D341Med (cell line): ENCODE data around the gene FHIP2A.
"Not testable (repeated sequence)": the region's sequence is repeated elsewhere in the genome, so short reads cannot be mapped to it uniquely, and the experiment has no call there.

Experiments used
- DNase-seq: peaks from one replicate; pipeline ENCODE4 v3.0.0; 2012; ENCODE audit warnings: low spot score

The FHIP2A gene, protein sequence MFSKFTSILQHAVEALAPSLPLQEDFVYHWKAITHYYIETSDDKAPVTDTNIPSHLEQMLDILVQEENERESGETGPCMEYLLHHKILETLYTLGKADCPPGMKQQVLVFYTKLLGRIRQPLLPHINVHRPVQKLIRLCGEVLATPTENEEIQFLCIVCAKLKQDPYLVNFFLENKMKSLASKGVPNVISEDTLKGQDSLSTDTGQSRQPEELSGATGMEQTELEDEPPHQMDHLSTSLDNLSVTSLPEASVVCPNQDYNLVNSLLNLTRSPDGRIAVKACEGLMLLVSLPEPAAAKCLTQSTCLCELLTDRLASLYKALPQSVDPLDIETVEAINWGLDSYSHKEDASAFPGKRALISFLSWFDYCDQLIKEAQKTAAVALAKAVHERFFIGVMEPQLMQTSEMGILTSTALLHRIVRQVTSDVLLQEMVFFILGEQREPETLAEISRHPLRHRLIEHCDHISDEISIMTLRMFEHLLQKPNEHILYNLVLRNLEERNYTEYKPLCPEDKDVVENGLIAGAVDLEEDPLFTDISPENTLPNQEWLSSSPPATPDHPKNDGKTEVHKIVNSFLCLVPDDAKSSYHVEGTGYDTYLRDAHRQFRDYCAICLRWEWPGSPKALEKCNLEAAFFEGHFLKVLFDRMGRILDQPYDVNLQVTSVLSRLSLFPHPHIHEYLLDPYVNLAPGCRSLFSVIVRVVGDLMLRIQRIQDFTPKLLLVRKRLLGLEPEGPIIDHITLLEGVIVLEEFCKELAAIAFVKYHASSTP

DNA sequence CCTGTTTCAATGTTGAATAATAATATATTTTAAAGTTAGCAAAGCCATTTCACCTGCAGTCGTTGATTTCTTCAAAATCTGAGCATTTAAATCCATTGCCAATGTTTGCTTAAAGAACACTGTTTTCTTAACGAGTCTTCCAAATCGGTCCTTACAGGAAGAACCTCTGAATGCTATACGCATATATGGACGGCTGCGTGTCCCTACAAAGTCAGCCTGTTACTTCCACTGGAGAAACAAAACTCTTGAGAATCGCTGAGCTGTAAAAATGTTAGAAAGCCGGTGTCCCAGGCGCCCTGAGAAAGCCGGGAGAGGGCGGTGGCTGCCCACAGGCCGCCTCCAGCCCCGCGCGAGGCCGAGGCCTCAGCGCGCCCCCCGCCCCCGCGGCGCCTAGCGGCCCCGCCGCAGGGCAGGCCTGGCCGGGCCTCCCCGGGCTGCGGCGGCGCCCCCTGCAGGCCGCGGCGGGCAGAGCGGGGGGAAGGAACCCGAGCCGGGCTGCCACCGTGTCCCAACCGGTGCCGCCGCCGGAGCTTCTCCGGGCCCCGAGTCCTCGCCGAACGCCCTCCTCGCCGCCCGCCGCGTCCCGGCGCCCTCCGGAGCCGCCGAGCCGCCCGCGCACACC is at the start of gene FHIP2A:
TSS of gene FHIP2A (plus strand) at position 488 of the 622 bp plus-strand sequence. CDS start 299 bp downstream, outside the sequence.
- peak; percentile 90 for DNase-seq

DNA sequence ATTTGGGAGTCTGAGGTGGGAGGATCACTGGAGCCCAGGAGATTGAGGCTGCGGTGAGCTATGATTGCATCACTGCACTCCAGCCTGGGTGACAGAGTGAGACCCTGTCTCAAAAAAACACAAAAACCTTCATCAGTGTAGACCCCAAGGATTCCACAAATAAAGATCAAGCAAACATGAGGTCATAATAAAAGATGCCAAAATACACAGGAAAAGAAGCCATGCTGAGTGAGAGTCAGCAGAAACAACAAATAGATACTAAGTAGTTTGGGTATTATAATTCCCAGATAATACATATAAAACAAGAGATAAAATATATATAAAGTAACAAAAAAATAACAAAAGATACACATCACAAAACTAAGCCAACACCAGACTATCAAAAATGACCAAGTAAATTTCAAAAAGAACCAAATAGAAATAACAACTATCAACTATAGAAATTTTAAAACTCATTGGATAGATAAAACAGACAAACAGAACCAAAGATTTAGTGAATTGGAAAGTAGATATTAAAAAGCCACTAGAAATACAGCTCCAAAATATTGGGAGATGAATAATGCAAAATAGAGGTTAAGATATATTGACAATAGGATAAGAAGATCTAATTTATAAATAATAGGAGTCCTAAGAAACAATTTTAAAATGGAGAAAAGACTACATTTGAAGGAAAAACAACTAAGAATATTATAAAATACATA is 48.9 kb upstream of the FHIP2A start:
- no peak for DNase-seq

DNA sequence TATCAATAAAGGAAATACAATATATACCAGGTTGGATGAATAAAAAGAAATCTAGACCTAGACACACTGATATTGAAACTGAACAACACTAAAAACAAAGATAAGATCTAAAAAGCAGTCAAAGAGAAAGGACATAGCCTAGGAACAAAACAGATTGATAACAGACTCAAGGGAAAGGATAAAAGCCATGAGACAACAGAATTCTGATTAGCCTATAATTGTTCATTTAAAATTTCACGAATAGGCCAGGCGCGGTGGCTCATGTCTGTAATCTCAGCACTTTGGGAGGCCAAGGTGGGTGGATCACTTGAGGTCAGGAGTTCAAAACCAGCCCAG is 48.4 kb upstream of the FHIP2A start:
- DNase-seq, result no peak

DNA sequence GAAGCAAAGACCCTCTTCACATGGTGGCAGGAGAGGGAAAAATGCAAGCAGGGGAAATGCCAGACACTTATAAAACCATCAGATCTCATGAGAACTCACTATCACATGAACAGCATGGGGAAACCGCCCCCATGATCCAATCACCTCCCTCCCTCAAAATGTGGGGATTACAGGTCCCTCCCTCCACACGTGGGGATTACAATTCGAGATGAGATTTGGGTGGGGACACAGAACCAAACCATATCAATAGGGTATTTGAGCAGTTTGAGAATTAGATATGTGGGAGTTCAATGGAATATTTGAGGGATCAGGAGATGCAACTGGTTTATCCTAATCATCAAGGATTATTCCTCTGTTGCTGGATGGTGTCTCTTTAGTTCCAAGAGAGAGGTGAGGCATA is 46.5 kb upstream of the FHIP2A start:
- DNase-seq, result not testable (repeated sequence)

DNA sequence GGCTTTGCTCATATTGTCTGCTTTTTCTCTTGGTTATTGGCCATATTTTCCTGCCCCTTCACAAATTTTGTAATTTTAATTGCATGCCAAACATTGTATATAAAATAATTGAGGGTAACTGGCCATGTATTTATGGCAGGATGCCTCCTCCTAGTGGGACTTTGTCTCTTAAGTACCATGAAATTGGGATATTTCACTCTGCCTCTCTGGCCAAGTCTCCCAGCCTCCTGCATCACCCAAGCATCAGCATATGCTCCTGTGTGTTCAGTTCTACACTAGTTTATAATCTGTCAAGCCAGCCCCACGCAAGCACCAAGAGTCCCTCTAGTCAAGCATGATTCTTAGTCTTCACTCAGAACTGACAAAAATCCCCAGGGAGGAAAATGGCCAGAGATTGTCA is 44.2 kb upstream of the FHIP2A start:
- DNase-seq, result no peak

DNA sequence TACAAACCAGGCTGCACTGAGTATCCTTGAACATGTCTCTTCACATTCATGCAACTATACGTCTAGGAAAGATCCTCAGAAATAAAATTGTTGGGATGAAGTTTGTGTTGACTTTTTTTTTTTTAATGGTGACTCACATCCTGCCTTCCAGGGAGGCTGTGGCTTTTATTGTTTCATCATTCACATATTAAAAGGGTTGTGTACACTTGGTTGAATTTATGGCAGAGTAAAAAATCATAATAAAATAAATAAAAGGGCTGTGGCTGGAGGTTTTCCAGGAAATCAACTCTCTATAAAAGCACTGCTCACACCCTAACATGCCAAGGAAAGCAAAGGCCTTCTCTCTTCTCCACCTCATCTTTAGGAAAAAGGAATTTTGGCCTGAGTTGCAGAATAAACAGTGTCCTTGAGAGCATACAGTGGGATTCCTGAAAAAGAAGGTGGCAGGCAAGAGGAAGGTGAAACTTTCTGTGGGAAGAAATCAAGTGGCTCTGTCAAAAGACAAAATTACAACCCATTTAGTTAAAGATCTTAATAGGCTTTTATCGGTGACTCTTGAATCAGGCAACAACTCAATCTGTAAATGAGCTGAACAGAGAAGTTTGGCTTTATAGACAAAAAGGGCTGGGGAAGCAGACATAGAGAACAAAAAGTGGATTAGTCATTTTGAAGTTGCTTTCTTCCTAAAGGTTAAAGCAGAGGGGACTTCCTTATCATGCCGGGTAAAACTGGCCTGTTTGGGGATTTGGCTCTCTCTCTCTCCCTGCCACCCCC is 41.6 kb upstream of the FHIP2A start:
- no peak for DNase-seq

DNA sequence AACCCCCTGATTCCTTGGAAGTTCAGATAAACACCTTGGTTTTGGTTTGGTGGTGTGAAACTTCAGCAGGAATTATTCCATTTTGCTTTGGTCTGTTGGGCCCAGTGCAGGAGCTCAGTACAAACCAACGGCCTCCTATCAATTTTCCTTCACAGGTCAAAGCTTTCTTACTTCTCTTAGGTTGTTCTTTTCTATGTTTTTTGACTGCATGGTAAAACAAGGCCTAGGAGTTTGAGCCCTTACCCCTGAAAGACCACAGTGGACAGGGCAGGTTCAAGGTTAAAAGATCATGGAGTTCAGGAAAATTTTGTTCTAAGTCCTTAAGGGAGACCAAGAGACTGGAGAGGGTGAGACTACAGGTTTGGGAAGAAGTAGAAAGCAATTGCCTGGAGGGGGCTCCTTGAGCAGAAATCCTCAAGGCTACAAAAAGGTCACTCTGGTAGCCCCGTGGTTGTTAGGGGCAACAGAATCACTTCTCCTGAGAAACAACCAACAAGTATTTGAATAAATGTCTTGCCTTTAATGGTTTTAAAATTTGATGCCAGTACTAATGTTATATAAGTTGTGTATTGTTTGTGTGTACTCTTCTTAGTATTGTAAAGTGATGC is 40.9 kb upstream of the FHIP2A start:
- no peak for DNase-seq

DNA sequence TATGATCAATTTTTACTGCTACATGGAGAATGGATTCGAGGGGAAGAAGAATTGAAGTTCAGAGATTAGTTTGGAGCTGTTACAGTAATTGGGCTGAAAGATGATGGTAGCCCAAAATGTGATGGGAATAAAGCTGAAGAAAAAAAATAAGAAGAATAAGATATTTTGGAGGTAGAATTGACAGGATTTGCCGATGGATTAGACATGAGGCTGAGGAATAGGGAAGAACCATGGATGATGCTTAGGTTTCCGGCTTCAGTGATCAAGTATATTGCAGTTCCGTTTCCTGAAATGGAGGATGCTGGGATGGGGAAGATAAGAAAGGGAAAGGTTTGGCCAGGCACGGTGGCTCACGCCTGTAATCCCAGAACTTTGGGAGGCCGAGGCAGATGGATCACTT is 38.9 kb upstream of the FHIP2A start:
- DNase-seq, result no peak

DNA sequence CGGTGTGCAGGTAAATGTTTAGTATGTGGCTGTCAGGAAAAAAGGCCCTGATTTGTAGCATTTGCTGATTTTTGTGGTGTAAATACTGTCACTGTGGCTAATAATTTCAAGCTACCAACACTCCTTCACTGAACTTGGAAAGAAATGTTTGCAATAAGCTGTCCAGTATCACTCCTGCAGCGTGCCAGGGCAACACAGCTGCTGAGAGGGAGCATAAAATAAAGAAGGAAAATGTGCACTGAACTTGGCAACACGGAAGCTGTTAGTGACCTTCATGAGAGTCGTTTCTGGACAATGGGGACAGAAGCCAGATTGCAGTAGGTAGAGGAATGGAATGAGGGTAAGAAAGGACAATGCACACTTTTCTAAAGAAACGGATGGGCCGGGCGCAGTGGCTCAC is 37.9 kb upstream of the FHIP2A start:
- DNase-seq, result no peak

DNA sequence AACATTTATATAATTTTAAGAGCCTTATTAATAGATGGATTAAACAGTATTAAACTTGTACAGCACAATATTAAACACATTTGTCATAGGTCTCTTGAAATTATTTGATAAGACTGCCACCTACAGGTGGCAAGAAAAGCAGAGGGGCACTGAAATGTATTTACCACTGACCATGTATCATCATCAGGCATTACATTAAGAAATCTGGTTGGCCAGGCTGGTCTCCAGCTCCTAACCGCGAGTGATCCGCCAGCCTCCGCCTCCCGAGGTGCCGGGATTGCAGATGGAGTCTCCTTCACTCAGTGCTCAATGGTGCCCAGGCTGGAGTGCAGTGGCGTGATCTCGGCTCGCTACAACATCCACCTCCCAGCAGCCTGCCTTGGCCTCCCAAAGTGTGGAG is 35.1 kb upstream of the FHIP2A start:
- DNase-seq, result peak; percentile 23

DNA sequence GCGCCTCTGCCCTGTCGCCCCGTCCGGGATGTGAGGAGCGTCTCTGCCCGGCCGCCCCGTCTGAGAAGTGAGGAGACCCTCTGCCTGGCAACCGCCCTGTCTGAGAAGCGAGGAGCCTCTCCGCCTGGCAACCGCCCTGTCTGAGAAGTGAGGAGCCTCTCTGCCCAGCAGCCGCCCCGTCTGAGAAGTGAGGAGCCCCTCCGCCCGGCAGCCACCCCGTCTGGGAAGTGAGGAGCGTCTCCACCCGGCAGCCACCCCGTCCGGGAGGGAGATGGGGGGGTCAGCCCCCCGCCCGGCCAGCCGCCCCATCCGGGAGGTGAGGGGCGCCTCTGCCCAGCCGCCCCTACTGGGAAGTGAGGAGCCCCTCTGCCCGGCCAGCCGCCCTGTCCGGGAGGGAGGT is 34.4 kb upstream of the FHIP2A start:
- DNase-seq, result not testable (repeated sequence)

DNA sequence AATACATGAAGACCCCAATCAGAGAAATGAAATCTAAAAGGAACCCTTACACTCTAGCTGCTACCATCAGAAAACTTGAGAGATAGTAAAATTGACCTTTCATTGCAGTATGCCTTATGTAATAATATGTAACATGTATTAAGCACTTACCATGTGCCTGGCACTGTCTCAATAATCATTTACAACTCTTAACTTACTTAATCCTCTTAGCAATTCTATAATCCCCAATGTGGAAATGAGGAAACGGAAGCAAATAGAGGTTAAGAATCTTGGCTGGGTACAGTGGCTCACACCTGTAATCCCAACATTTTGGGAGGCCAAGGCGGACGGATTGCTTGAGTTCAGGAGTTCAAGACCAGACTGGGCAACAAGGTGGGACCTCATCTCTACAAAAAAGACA is 29.8 kb upstream of the FHIP2A start:
- DNase-seq, result no peak

DNA sequence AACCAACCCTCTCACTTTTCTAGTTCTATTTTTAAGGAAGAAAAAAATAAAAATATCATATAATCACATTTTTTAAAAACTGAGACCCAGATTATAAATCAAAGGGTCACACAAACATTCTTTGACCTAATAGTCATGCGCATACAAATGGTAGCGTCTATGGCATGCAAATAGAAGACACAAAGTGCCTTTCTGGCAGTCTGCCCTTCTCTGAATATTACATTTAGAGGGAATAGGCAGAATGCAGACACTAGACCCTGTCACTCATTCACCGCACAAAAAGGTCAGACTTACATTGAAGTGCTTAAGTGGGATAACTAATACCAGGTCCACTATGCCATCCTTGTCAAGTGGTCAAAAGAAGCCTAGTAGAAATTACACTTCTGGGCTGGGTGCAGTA is 26.5 kb upstream of the FHIP2A start:
- no peak for DNase-seq

DNA sequence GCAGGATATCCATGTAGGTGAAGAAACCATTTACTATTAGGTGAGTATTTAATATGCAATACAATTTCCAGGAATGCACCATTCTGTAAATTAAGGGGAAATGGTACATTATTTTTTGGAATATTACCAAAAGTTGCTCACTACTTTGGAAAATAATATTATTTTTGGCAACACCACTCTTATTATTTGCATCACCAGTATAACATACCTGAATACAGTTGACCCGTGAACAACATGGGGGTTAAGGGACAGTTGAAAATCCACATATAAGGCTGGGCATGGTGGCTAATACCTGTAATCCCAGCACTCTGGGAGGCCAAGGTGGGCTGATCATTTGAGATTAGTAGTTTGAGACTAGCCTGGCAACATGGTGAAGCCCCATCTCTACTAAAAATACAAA is 21.2 kb upstream of the FHIP2A start:
- no peak for DNase-seq

DNA sequence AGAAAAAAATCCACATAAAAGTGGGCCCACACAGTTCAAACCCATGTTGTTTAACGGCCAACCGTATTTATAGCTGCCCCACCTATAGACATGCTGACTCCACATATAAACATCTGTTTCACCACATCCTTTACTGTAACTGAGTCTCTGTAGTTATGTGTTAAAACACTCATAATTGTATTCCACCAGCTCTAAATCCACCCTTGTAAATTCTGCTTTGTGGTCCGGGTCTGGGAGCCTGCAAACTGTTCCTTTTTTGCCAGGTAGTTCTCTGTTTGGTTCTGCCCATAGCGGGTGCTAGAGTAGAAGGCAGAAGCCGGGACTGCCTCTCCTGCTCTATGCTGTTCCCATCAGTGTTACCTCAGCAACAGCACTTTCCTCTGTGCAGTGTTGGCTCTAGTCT is 20.2 kb upstream of the FHIP2A start:
- DNase-seq, result no peak

DNA sequence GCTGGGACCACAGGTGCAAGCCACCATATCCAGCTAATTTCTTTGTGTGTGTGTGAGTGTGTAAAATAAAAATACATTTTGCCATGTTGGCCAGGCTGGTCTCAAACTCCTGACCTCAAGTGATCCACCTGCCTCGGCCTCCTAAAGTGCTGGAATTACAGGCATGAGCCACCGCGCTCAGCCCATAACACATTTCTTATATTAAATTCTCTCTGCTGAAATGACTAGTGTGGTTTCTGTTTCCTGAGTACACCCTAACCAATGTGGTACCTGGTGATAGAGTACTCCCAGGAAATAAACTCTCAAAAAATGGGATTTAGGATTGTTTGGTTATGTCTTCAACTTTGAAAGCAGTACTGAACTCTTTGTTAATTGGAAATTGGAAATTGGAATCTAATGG is 19.4 kb upstream of the FHIP2A start:
- no peak for DNase-seq

DNA sequence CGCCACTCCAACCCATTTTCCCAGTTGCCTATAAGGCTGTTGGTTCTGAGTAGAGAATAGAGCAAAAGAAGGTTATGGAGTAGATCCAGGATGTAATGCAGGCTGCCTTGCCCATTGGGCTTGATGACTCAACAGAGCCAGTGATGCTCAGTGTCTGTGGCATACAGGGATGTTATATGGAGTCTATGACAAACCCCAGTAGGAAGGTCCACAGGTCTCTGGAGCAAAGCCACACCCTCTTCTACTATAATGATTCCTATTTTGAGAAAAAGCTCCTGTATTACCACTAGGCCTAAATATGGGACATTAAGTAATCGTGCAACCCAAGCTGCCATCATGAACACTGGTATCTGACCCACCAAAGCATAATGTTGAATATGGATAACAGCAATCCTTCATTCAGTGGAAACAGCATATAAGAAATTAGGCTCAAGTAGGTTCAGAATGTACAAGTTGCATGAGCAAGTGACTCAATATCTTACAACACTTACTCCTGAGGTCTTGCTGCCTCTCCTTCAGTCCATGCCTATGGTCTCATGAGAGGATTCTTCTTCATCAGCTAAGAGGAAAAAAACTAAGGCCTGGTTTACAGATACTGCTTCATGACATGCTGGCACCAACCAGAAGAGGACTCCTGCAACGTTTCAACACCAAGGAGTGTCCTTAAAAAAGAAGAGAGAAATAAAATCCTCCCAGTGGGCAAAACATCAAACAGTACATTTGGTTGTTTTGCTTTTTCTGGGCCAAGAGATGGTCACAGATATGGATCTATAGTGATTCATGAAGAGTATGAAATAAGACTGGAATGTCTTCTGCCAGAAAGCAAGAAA is 14.8 kb upstream of the FHIP2A start:
- DNase-seq, result no peak

DNA sequence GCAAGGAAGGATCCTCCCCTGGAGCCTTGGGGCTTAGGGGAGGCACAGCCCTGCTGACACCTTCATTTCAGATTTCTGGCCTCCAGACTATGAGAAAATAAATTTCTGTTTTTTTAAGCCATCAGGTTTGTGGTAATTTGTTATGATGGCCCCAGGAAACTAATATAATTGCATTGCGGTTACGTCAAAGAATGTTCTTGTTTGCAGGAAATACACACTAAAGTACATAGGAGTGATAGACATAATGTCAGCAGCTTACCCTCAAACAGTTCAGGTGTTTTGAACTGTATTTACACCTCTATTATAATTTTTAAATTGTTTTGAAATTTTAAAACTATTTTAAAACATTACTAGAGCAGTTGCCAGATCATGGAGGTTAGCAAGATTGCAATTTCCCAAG is 12.6 kb upstream of the FHIP2A start:
- DNase-seq, result no peak

DNA sequence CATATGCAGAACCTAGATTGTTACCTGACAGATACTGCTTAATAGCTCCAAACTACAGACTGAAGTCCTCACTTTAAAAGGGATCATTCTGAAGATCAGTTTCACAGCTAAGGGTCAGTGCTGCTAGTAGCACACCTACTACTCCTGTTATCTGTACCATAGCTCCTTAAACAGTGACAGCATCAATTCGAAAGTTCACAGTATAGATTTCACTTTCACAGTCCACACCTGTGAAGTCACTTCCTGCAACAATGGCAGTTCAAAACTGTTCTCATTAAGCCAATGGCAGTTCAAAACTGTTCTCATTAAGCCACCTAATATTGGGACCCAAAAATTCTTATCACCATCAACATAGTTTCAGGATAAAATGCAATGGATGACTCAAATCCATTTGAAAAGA is 10.7 kb upstream of the FHIP2A start:
- no peak for DNase-seq

DNA sequence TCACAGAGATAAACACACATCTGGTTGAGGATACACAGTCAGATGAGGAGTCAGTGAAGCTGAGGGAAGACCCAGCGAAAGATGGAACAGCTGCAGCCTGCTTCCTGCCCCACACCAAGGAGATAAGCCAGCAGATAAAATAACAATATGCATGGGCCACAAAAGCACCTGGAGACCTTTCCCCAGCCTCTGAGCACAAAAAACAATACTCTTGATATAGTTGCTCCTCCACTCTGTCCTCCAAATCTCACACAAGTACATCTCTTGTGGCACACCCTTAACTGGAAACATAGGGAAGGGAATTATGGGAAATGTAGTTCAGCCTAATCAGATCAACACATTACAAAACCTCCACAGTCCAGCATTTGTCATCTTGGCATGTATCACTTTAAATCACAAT is 9.7 kb upstream of the FHIP2A start:
- no peak for DNase-seq
